Raji (cell line): ENCODE results near the gene FAM120C.

ENCODE experiments used
- POLR2A ChIP-seq: IDR thresholded peaks from 2 replicates; pipeline ENCODE4 v1.6.1; 2011; ENCODE audit warnings: low read depth, low read length, control low read depth; ENCODE audit not compliant: insufficient read depth

FAM120C gene

DNA sequence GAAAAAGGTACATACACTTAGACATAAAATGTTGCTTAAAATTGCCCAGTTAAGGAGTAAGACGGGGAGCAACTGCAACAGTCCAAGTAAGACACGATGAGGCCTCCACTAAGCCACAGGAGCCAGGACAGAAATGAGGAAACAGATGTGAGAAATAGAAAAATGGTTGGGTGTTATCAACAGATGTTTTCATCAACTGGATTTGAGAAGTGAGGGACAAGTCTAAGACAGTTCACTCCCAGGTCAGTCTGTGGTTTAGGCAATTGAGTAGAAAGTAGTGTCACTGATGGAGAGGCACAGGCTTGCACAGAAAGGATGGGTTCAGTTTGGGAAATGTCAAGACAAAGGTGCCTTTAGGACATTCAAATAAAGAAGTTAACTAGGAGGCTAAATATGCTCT, 115.3 kb downstream of the FAM120C start:
- no peak for TF ChIP-seq POLR2A

DNA sequence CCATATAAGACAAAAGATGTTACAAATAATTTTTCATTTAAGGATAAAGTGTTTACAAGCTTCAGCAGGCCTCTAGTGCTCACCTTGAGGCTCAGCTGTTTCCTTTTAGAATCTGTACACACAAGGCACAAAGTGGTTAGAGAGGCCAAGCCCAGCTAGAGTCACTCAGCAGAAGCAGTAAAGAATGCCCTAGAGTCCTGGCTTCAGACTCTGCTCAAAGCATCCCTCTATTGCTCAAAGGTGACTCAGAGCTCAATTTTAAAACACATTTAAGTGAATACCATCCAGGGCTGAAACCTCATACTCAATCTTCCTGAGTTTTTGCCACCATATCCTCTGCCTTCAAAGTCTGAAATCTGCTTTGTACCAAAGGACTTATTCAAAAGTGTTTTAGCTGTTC, 116.2 kb downstream of the FAM120C start:
- TF ChIP-seq POLR2A = no peak

DNA sequence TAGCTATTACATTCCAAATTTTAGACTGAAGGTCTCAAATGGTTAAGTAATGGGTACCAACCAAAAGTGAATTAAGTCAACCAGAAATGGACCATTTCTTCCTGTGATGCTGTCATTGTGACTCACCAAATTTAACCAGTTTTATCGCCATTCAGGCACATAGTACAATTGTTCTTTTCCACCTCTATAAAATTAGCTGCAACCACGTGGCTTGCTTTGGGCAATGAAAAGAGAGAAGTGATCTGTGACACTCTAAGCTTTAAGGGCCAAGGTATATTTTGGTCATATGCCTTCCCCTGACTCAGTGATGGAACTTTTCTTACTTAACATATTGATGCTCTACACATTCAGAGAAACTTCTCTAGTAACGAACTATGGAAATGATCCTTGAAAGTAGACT, 118.5 kb downstream of the FAM120C start:
- no peak for TF ChIP-seq POLR2A

DNA sequence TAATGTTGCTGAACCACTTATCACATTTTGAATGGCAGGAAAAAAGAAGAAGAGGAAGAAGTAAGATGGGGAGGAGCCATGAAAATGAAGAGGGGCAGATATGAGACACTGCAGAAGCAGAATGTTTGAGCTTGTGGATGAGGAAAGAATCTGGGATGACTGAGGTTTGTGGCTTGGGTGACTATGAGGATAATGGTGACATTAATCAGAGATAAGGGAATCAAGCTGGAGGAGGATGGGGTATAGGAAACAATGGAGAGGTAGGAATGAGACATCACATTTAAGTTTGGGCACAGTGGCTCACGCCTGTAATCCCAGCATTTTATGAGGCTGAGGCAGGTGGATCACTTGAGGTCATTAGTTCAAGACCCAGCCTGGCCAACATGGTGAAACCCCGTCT, 119.7 kb downstream of the FAM120C start:
- no peak for TF ChIP-seq POLR2A

DNA sequence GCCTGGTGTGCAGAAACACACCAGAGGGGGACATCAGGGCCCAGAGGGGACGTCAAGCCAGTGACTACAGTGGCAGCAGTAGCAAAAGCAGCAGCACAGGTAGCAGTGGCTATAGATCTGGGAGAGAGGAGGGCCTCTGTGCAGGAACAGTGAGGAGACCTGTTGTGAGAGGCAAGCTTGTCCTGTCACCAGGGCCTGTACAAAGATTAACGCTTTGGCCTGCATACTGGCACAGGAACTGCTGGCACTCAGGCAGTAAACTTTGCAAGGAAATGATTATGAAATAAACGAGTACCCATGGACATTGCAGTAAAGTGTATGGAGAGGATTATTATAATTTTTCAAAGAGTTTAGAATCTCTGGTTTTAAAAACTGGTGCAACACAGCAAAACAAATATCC, 133.3 kb downstream of the FAM120C start:
- TF ChIP-seq POLR2A = no peak

DNA sequence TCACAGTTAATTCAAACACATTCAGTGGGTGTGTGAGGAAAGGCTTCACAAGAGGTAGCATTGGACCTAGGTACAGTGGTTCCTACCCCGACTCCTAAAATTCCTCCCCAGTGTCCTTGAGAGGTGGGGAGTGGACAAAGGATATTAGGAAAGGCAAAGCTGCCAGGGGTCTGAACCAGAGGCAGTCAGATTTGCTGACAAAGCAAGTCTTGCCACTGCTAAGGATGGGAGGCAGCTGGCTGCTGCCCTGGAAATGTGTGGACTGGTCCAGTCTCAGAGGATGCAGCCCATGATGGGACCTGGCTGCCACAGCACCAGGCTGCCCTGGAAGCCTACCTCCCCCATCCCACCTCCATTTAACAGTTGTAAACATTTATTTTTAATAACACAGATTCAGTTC, 134.6 kb downstream of the FAM120C start:
- no peak for TF ChIP-seq POLR2A

DNA sequence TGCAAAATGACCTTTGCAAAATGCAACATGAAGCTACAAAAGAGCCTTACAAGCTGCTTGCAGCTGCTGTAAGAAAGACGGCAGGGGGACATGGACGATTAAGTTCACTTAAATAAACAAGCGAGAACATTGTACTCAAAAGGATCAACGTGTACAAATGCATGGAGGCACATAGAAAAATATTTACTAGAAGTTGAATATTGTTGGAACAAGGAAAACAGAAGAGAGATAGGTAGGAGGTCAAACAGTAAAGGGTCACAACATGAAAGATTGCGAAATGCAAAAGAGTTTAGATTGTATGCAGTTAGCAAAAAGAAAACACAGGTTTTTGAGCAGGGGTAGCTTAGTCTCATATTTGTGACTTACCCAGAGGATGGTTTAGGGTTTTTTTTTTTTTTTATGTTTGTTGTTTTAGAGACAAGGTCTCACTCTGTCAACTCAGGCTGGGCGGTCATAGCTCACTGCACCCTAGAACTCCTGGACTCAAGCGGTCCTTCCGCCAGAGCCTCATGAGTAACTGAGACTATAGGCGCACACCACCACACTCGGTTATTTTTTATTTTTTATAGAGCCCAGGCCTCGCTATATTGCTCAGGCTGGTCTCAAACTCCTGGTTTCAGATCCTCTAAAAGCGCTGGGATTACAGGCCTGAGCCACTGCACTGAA, 137.4 kb downstream of the FAM120C start:
- no peak for TF ChIP-seq POLR2A

DNA sequence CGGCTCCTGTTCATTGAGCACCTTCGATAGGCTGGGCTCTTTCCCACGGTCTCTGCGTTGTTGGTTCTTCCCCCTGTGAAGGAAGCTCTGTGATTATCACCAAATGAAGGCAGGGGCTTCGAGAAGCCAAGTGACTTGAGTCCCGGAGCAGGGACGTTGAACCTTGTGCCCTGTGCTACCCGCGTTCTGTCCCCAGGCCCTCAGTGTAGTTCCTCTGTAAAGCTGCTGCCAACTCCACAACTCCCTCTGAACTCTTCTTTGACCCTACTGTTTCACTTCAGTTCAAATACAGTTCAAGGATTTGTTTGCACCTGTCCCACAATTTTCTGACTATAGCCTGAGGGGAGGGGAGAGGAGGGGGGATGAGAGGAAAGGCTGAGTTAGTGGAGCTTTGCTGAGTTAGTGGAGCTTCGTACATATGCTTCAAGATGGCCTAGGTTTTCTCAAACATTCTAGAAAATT, 138.1 kb downstream of the FAM120C start:
- TF ChIP-seq POLR2A = peak; percentile 44; the same call in 1 of the 2 replicates

DNA sequence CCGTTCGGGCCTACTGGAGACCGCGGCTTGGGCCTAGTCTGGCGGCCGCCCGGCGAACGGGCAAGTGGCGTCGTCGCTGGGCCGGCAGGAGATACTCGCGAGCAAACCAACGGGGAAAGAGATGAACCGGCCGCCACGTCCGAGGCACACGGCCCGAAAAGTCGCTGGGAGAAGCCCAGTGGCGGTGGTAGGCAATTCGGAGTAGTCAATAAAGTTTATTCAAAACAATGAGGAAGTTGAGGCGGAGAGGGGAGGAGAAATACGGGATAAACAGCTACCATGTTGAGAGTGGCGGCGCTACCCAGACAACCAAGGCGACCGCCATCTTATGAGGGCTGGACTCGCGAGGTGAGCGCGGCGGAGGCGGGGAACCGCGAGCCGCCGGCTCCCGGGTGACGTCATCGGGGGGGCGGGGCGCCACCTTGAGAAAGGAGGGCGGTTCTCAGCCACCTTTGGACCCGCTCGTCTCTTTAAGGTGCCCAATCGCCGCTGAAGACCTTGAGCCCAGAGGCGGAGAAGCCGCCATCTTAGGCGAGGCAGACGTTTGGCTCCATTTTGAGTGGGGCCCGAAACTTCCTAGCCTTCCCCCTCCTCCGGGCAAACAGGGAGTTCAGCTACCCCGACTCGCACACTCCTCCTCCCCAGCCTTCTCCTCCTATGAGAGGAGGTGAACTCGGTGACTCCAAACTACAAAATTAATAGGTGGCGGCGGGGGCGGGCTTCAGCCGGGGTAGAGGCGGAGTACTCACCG, 138.8 kb downstream of the FAM120C start, which contains the start of gene PHF8:
PHF8 (minus strand) TSS at position 348 of the 751 bp plus-strand sequence. CDS start 1,745 bp downstream, outside the sequence.
- no peak; the same call in 1 of the 2 replicates for TF ChIP-seq POLR2A

DNA sequence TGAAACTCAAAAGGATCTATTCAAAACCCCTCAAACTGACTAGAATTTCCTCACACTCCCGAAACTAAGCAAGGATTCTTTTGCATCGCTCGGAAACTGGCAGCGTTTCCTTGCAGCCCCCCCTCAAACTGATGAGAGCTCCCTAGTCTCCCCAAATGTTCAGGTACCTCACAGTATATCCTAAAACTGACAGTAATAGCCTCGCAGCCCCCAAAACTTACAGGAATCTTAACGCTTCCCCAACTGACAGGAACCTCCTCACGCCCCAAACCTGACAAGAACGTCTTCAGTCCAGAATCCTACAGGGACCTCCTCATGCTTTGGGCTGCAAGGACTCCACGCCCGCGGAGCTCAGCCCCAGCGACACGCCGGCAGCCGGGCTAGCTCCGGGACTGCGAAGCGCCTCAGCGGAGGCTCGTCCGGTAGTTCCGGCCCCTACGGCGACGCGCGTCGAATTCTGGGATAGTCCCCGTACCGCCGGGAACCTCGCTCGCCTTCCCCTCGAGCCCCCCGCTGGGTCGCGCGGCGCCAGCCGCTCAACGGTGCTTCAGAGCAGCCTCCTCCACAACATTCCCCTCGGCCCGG, 139.4 kb downstream of the FAM120C start:
- TF ChIP-seq POLR2A = peak; percentile 46

DNA sequence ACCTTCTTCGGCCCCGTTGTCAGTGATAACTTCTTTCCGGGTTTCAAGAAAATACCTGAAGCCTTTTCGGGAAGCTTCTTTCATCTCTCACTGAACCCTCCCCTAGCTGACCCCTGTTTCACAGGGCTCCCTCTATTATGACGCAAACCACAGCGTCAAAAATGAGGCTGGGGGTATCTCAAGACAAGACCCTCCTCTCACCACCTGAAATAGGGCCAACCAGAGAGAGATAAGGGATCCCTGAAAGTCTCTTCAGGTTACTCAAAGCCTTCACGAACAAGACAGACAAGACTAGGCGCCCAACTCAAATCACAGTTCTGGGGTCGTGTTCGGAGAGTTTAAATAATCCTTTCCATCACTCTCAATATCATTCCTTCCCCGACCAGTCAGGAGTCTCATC, 140.0 kb downstream of the FAM120C start:
- TF ChIP-seq POLR2A = no peak

DNA sequence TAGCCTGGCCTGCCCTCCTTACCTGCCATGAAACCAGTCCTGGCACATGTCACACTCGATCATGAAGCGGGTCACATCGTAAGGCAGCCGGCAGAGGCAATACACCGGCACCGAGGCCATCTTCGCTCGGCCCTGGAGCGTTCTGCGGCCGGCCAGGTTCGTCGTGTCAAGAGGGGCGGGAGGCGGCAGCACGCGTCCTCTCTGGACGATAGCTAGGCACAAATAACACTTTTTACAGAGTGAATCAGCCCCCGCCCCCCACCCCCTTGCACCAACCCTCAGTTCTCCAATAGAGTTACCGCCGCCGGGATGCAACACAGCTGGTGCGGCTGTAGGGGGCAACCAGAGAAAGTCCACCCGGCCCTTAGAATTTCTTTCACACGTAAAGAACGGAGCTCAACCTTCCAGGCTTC, 140.4 kb downstream of the FAM120C start:
- TF ChIP-seq POLR2A = no peak

DNA sequence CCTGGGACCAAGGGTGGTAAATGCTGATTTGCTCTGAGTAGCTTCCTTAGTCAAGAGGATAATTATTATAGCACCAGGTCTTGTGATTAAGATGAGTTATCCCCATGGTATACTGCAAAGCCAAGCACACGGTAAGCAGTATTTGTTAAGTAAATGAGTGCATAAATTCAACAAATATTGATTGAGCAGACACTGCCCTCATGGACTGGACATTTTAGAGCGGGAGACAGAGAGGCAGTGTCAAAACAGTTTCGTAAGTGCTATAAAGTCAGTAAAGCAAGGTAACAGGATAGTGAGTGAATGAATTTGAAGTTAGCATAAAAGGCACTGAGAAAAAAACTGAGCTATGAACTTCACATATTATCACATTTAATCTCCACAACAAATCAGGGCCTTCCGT, 152.7 kb downstream of the FAM120C start:
- no peak for TF ChIP-seq POLR2A

DNA sequence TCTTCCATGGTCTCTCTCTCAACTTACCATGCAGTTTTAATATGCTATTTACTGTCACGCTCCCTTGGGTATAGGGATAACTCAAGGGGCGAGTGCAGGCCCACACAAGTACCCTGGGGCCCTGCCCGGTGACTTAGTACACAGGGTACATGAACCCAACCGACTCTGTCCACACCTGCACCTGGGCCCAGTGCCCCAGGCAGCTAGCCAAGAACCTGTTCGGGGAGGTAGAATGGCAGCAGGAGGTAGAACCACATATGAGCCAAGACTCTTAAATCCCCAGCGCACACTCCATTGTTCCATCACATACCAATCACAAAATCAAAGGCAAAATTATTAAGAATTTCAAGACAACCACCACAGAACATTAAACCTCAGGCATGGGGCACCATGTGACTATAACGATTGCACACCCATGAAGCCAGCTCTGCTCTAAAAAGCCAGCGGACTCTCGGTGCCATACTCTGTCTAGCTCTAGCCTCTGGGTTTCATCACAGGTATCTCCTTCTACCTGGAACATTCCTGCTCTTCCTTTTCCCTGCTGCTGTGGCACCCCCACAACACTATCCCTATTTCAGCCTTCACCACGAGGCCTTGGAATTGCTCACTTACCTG, 153.4 kb downstream of the FAM120C start:
- no peak for TF ChIP-seq POLR2A

DNA sequence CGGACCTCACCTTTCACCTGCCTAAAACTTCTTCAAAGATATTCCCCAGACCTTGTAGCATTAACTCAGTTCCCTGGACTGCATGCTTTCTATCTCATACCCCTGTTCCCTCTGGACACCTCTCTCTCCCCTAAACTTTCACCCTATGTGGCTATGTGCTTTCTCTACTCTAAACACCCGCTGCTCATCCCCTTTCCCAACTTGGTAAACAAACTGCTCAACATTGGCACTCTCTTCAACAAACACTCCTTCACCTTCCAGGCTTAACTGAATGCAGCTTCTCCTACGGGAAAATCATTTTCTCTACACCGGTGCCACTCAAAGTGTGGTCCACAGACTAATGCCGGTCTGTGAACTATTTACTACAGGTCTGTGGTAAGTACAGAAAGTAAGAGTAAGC, 158.7 kb downstream of the FAM120C start:
- no peak for TF ChIP-seq POLR2A
